ENCODE data around the gene HINFP.

DNA sequence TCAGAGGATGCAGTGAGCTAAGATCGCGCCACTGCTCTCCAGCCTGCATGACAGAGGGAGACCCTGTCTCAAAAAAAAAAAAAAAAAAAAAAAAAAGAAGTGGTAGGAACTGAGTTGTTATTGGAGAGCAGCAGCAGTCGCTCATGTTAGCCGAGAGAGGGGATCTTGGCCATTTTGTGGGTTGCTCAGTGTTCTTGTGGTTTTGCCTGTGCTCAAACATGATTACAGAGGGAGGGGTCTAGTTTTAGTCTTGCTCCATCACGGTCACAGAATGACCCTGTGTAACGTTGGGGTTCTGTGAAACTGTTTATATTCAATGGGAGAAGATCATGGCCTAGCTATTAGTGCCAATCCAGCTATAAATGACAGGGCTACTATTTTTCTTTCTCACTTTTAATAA lies 21.7 kb upstream of the HINFP start:
- TF ChIP-seq, protein P1, sequence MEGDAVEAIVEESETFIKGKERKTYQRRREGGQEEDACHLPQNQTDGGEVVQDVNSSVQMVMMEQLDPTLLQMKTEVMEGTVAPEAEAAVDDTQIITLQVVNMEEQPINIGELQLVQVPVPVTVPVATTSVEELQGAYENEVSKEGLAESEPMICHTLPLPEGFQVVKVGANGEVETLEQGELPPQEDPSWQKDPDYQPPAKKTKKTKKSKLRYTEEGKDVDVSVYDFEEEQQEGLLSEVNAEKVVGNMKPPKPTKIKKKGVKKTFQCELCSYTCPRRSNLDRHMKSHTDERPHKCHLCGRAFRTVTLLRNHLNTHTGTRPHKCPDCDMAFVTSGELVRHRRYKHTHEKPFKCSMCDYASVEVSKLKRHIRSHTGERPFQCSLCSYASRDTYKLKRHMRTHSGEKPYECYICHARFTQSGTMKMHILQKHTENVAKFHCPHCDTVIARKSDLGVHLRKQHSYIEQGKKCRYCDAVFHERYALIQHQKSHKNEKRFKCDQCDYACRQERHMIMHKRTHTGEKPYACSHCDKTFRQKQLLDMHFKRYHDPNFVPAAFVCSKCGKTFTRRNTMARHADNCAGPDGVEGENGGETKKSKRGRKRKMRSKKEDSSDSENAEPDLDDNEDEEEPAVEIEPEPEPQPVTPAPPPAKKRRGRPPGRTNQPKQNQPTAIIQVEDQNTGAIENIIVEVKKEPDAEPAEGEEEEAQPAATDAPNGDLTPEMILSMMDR (IDR thresholded peaks at IDR 0.05; ENCODE audit: low read depth, low read length): no peak
- TF ChIP-seq, protein P2, sequence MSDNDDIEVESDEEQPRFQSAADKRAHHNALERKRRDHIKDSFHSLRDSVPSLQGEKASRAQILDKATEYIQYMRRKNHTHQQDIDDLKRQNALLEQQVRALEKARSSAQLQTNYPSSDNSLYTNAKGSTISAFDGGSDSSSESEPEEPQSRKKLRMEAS (IDR thresholded peaks at IDR 0.05; ENCODE audit: low read depth, low read length): no peak
- no peak for TF ChIP-seq POLR2A (IDR thresholded peaks at IDR 0.05; ENCODE audit: extremely low read depth, insufficient read length)
